Endothelial cell of umbilical vein (primary cell): Measurements from ENCODE around the gene MACROD2. TPM values are rescaled to one million over a fixed set of nuclear protein-coding genes. Genes with fewer than 3 reads are reported as not detected.

Experiments
- BruUV-seq: library from RNA; stranded (reverse); fragments of 400-500 nt; replicated peaks from 2 replicates; lab custom pipeline; 2021; lab: Mats Ljungman, UMichigan
- CTCF ChIA-PET: fragments of 300-600, 350-600 bp; sonication (Branson Sonifier 250); formaldehyde crosslinking; loops from one replicate; lab custom pipeline; 2021; ENCODE audit warnings: antibody characterized with exemption, inconsistent platforms; lab: Charles Lee
- POLR2A ChIA-PET: fragments of 300-600, 350-600 bp; sonication (Branson Sonifier 250); formaldehyde crosslinking; loops from one replicate; lab custom pipeline; 2021; ENCODE audit warnings: antibody characterized with exemption, inconsistent platforms; lab: Charles Lee
- DNase-seq: peaks from one replicate; pipeline ENCODE4 v3.0.0-alpha.2; 2011; ENCODE audit warnings: low read depth, low spot score
- FAIRE-seq: peaks from 2 replicates; lab custom pipeline; 2011; peaks lifted over from hg19 to GRCh38; lab: Jason Lieb, UNC
- H2AFZ ChIP-seq: 2 replicates; pipeline ENCODE4 v1.6.0; 2012; ENCODE audit warnings: low read depth, low read length, control low read depth, inconsistent platforms
- H3K27ac ChIP-seq: 2 replicates; pipeline ENCODE4 v1.5.1; 2011; ENCODE audit warnings: low read depth, mild to moderate bottlenecking, control low read depth, low read length, moderate library complexity; ENCODE audit not compliant: insufficient read depth
- H3K27me3 ChIP-seq, 2 experiments: 2 replicates each; pipeline versions ENCODE4 v1.6.0 to v1.6.1; 2011; ENCODE audit warnings: low read length in 2 of 2, mixed read lengths in 1 of 2; ENCODE audit not compliant: control insufficient read depth in 2 of 2, insufficient read depth in 2 of 2
- H3K36me3 ChIP-seq, 2 experiments: 2 replicates in 1 of 2; 3 replicates in 1 of 2; pipeline ENCODE4 v1.5.1; 2011; ENCODE audit warnings: low read length in 2 of 2, mild to moderate bottlenecking in 1 of 2, moderate library complexity in 1 of 2; ENCODE audit not compliant: control insufficient read depth in 2 of 2, insufficient read depth in 2 of 2; ENCODE audit errors: extremely low read depth in 1 of 2
- H3K4me1 ChIP-seq: 3 replicates; pipeline ENCODE4 v1.5.1; 2011; ENCODE audit warnings: mild to moderate bottlenecking, low read length; ENCODE audit not compliant: control insufficient read depth, insufficient read depth; ENCODE audit errors: extremely low read depth
- H3K4me2 ChIP-seq: 2 replicates; pipeline ENCODE4 v1.6.1; 2011; ENCODE audit warnings: low read length, control low read depth, mixed read lengths; ENCODE audit not compliant: insufficient read depth
- H3K4me3 ChIP-seq, 3 experiments: fragments of 200-600 bp in 1 of 3; sonication (generic), shearing (Covaris generic) in 1 of 3; replicated peaks in 1 of 3; 2 replicates each; pipeline ENCODE4 v1.5.1; 2011 to 2016; ENCODE audit warnings: control low read depth in 3 of 3, low read length in 3 of 3, mild to moderate bottlenecking in 2 of 3, inconsistent platforms in 1 of 3, low read depth in 1 of 3, moderate library complexity in 1 of 3; ENCODE audit not compliant: insufficient read depth in 1 of 3
- H3K79me2 ChIP-seq: 2 replicates; pipeline ENCODE4 v1.6.0; 2012; ENCODE audit warnings: low read length, inconsistent platforms; ENCODE audit not compliant: control insufficient read depth, insufficient read depth
- H3K9ac ChIP-seq: replicated peaks from 2 replicates; pipeline ENCODE3; 2011; ENCODE audit warnings: low read length, control low read depth; ENCODE audit not compliant: insufficient read depth; ENCODE audit errors: extremely low read depth
- H3K9me1 ChIP-seq: replicated peaks from 3 replicates; pipeline ENCODE4 v1.6.0; 2011; ENCODE audit warnings: mild to moderate bottlenecking, low read length; ENCODE audit not compliant: control insufficient read depth, insufficient read depth; ENCODE audit errors: extremely low read depth
- H3K9me3 ChIP-seq: replicated peaks from 2 replicates; pipeline ENCODE4 v1.5.1; 2012; ENCODE audit warnings: low read length, inconsistent platforms; ENCODE audit not compliant: control insufficient read depth, insufficient read depth
- H4K20me1 ChIP-seq: replicated peaks from 2 replicates; pipeline ENCODE3; 2011; ENCODE audit warnings: mild to moderate bottlenecking, low read length; ENCODE audit not compliant: control insufficient read depth, insufficient read depth; ENCODE audit errors: extremely low read depth
- CTCF ChIP-seq, 2 donors: IDR thresholded peaks; 1 replicate in 1 of 2; 2 replicates in 1 of 2; pipeline ENCODE4 v1.5.1; 2011; ENCODE audit warnings: low read length in 2 of 2, mild to moderate bottlenecking in 2 of 2, moderate library complexity in 2 of 2, control low read depth in 1 of 2, inconsistent platforms in 1 of 2, low read depth in 1 of 2; ENCODE audit not compliant: insufficient read depth in 1 of 2; ENCODE audit errors: extremely low read depth in 1 of 2
- EZH2 ChIP-seq: IDR thresholded peaks from 2 replicates; pipeline ENCODE4 v1.6.1; 2012; ENCODE audit warnings: borderline replicate concordance, low read depth, mild to moderate bottlenecking, moderate library complexity, low read length, inconsistent platforms; ENCODE audit not compliant: severe bottlenecking
- FOS ChIP-seq: IDR thresholded peaks from 2 replicates; pipeline ENCODE4 v1.6.1; 2011; ENCODE audit warnings: mild to moderate bottlenecking, low read length, moderate library complexity, borderline replicate concordance; ENCODE audit not compliant: insufficient read depth
- GATA2 ChIP-seq: IDR thresholded peaks from 2 replicates; pipeline ENCODE4 v1.7.0; 2011; ENCODE audit warnings: low read depth, mild to moderate bottlenecking, moderate library complexity, mixed read lengths, low read length; ENCODE audit not compliant: insufficient read length, insufficient read depth
- JUN ChIP-seq: IDR thresholded peaks from 2 replicates; pipeline ENCODE4 v1.6.1; 2011; ENCODE audit warnings: borderline replicate concordance, low read depth; ENCODE audit not compliant: insufficient read length, insufficient read depth
- MAX ChIP-seq: IDR thresholded peaks from 2 replicates; pipeline ENCODE4 v1.6.1; 2011; ENCODE audit not compliant: insufficient read depth, insufficient read length
- MYC ChIP-seq: IDR thresholded peaks from one replicate; pipeline ENCODE4 v1.6.1; 2011; ENCODE audit warnings: mild to moderate bottlenecking, low read depth, low read length
- POLR2A ChIP-seq: IDR thresholded peaks from 2 replicates; pipeline ENCODE4 v1.6.1; 2012; ENCODE audit warnings: low read depth, mild to moderate bottlenecking, control low read depth, low read length
- POLR2AphosphoS5 ChIP-seq: IDR thresholded peaks from 2 replicates; pipeline ENCODE4 v1.6.1; 2012; ENCODE audit warnings: low read depth, mild to moderate bottlenecking, control low read depth, low read length, moderate library complexity; ENCODE audit not compliant: insufficient read depth
- dilution Hi-C: fragments of 300-500 bp; cut with MboI; formaldehyde crosslinking; loops from one replicate; pipeline ENCODE4 v1.15.0; 2019; ENCODE audit warnings: low sequenced_read_pairs; ENCODE audit not compliant: extremely low pct_ligation_motif_present
- intact Hi-C: fragments of 100-400 bp; cut with micrococcal nuclease; formaldehyde crosslinking; loops from one replicate; pipeline ENCODE4 v1.10.0; 2022
- polyA plus RNA-seq, 4 experiments: library from polyadenylated mRNA; depleted of rRNA in 3 of 4; stranded (reverse) in 3 of 4; unstranded in 1 of 4; fragments of >200 nt; gene quantifications; 2 replicates each; pipeline versions ENCODE4 v1.2.1 to v1.2.3, GENCODE V29; 2011 to 2012; ENCODE audit warnings: missing spikeins in 1 of 4
- total RNA-seq: library from RNA; stranded (reverse); gene quantifications from 2 replicates; pipeline ENCODE4 v1.2.3, GENCODE V29; 2021

The MACROD2 gene
- total and polyA plus RNA-seq, 2 donors (not counting 3 experiments of a cell fraction or from before 2014, with no cell fraction given) = 0.11 to 0.73 TPM

- intact Hi-C loops (no loop called here), dilution Hi-C loops (no loop called here)
- Histone ChIP-seq H3K79me2 (no peaks in the 10 kb centered on the region), H3K9ac (no peak overlapping the region), H3K27me3 (no peaks in the 10 kb centered on the region), H3K36me3 (no peaks in the 10 kb centered on the region), H2AFZ (no peak overlapping the region), H3K9me1 (no peaks in the 10 kb centered on the region), H4K20me1 (no peaks in the 10 kb centered on the region), H3K4me2 (no peak overlapping the region), H3K9me3 (no peaks in the 10 kb centered on the region), H3K27ac (no peak overlapping the region), H3K4me3 (no peak overlapping the region), H3K4me1 (no peaks in the 10 kb centered on the region)
- no TSS peak for BruUV-seq
- no peak for TF ChIP-seq JUN
- no peak for TF ChIP-seq POLR2A
- no peak for TF ChIP-seq MAX
- TF ChIP-seq CTCF (IDR thresholded peaks at IDR 0.05; ENCODE audit: extremely low read depth in 1 of 2, insufficient read depth in 1 of 2, low read depth in 1 of 2, low read length in 2 of 2) = no peak
- TF ChIP-seq EZH2 = no peak
- TF ChIP-seq POLR2AphosphoS5 = no peak
- no peak for TF ChIP-seq FOS
- TF ChIP-seq GATA2 = no peak
- TF ChIP-seq MYC = no peak
- FAIRE-seq = no peak
- DNase-seq = no peak
- POLR2A ChIA-PET = no interaction called here
- CTCF ChIA-PET = no interaction called here
Observed at GRCh38 chr20:14757728-14758127, 762.4 kb downstream of the MACROD2 start.
